K562 (cell line): ENCODE measurements around the gene LMNA. TPM values are rescaled to one million over a fixed set of nuclear protein-coding genes. Genes with fewer than 3 reads are reported as not detected.

Experiments used
- ATAC-seq: fragments of 200-7000 bp; cut with Tn5 transposase; 3 replicates; pipeline ENCODE4 v1.9.1; 2020; ENCODE audit warnings: moderate library complexity
- BruUV-seq: library from RNA; stranded (reverse); fragments of 400-500 nt; replicated peaks from 2 replicates; lab custom pipeline; 2021; lab: Mats Ljungman, UMichigan
- CTCF ChIA-PET: fragments of 300-600 bp; formaldehyde crosslinking; extraction: SDS; loops from one replicate; lab custom pipeline; 2021; ENCODE audit warnings: low intra/inter-chr PET ratio; lab: Yijun Ruan, JAX
- POLR2A ChIA-PET: fragments of 300-600, 350-650 bp; sonication (Branson Sonifier 250); formaldehyde crosslinking; extraction: SDS; loops from one replicate; lab custom pipeline; 2021; ENCODE audit warnings: antibody characterized with exemption, inconsistent platforms; lab: Yijun Ruan, JAX
- DNase-seq, 4 experiments: peaks; one replicate each; pipeline versions ENCODE4 v3.0.0 to v3.0.0-alpha.2; 2011 to 2018; ENCODE audit warnings: low spot score in 3 of 4, mixed read lengths in 3 of 4; ENCODE audit errors: extremely low read depth in 1 of 4
- FAIRE-seq: peaks from 2 replicates; lab custom pipeline; 2011; peaks lifted over from hg19 to GRCh38; lab: Jason Lieb, UNC
- H2AFZ ChIP-seq: 2 replicates; pipeline ENCODE4 v1.6.0; 2011; ENCODE audit warnings: low read depth, low read length, control low read depth, inconsistent platforms
- H3K27ac ChIP-seq: fragments of 200-600 bp; 3 replicates; pipeline ENCODE4 v1.8.0; 2011; ENCODE audit warnings: low read depth, mild to moderate bottlenecking, control low read depth, inconsistent platforms, low read length, moderate library complexity, mixed read lengths; ENCODE audit errors: extremely low read depth
- H3K27me3 ChIP-seq, 2 experiments: fragments of 300-600 bp in 1 of 2; 2 replicates in 1 of 2; 3 replicates in 1 of 2; pipeline versions ENCODE4 v1.6.0 to v1.8.0; 2011; ENCODE audit warnings: inconsistent platforms in 2 of 2, low read length in 2 of 2, mild to moderate bottlenecking in 1 of 2, mixed read lengths in 1 of 2, moderate library complexity in 1 of 2; ENCODE audit not compliant: control insufficient read depth in 2 of 2, insufficient read depth in 2 of 2
- H3K36me3 ChIP-seq: fragments of 300-600 bp; 3 replicates; pipeline ENCODE4 v1.8.0; 2011; ENCODE audit warnings: mild to moderate bottlenecking, low read length, inconsistent platforms; ENCODE audit not compliant: control insufficient read depth, insufficient read depth
- H3K4me1 ChIP-seq, 2 experiments: fragments of 200-600 bp in 1 of 2; replicated peaks in 1 of 2; 2 replicates in 1 of 2; 3 replicates in 1 of 2; pipeline versions ENCODE4 v1.5.1 to v1.8.0; 2011; ENCODE audit warnings: inconsistent platforms in 2 of 2, low read length in 2 of 2, mild to moderate bottlenecking in 1 of 2, mixed read lengths in 1 of 2, moderate library complexity in 1 of 2; ENCODE audit not compliant: control insufficient read depth in 2 of 2, insufficient read depth in 2 of 2
- H3K4me2 ChIP-seq: 2 replicates; pipeline ENCODE4 v1.6.1; 2011; ENCODE audit warnings: low read length, control low read depth, inconsistent platforms, mixed read lengths; ENCODE audit not compliant: insufficient read depth
- H3K4me3 ChIP-seq: fragments of 200-600 bp; sonication (generic), shearing (Covaris generic); 2 replicates; pipeline ENCODE4 v1.5.1; 2016; ENCODE audit warnings: control low read depth, inconsistent platforms
- H3K79me2 ChIP-seq: fragments of 200-600 bp; 3 replicates; pipeline ENCODE4 v1.8.0; 2011; ENCODE audit warnings: low read length, inconsistent platforms; ENCODE audit not compliant: control insufficient read depth, insufficient read depth
- H3K9ac ChIP-seq, 2 experiments: 2 replicates each; pipeline versions ENCODE4 v1.6.0 to v1.6.1; 2011; ENCODE audit warnings: low read depth in 2 of 2, low read length in 2 of 2, control low read depth in 1 of 2, inconsistent platforms in 1 of 2, mild to moderate bottlenecking in 1 of 2, mixed read lengths in 1 of 2; ENCODE audit not compliant: insufficient read depth in 1 of 2
- H3K9me1 ChIP-seq: one replicate; pipeline ENCODE4 v1.6.0; 2011; ENCODE audit warnings: inconsistent platforms, mild to moderate bottlenecking, low read length, moderate library complexity; ENCODE audit not compliant: control insufficient read depth, insufficient read depth
- H3K9me3 ChIP-seq: replicated peaks from 2 replicates; pipeline ENCODE4 v1.5.1; 2011; ENCODE audit warnings: low read depth, low read length, inconsistent platforms; ENCODE audit not compliant: control insufficient read depth, insufficient read depth
- H4K20me1 ChIP-seq: replicated peaks from 2 replicates; pipeline ENCODE4 v1.6.1; 2011; ENCODE audit warnings: low read length, inconsistent platforms, mixed read lengths; ENCODE audit not compliant: control insufficient read depth, insufficient read depth
- BCL6 ChIP-seq: fragments of 250-450 bp; sonication (Bioruptor Pico); IDR thresholded peaks from 2 replicates; pipeline ENCODE4 v1.4.0; 2020
- HDGF ChIP-seq: fragments of 450-650 bp; IDR thresholded peaks from 2 replicates; pipeline ENCODE4 v1.6.1; 2016
- MYC ChIP-seq, 2 experiments: fragments of 250-450 bp in 1 of 2; sonication (Bioruptor Pico) in 1 of 2; IDR thresholded peaks; 2 replicates each; pipeline versions ENCODE4 v1.5.1 to v1.6.1; 2012 to 2021; ENCODE audit warnings: low read depth in 2 of 2, borderline replicate concordance in 1 of 2, improper control_type of control experiment in 1 of 2, low read length in 1 of 2, mild to moderate bottlenecking in 1 of 2, moderate library complexity in 1 of 2
- SPI1 ChIP-seq: IDR thresholded peaks from 2 replicates; pipeline ENCODE4 v1.6.1; 2011; ENCODE audit warnings: low read depth, low read length, control low read depth, borderline replicate concordance
- ZBTB9 ChIP-seq: fragments of 450-650 bp; formaldehyde crosslinking; IDR thresholded peaks from 2 replicates; pipeline ENCODE4 v1.4.0; 2020; ENCODE audit warnings: mild to moderate bottlenecking, moderate library complexity
- ZNF324 ChIP-seq: fragments of 250-450 bp; sonication (Bioruptor Pico); IDR thresholded peaks from 2 replicates; pipeline ENCODE4 v1.4.0; 2020; ENCODE audit warnings: mild to moderate bottlenecking
- WGBS: fragments of 100-300 bp; shearing (Covaris generic); methylation state at CpG from one replicate; pipeline ENCODE4 v1.1.6; 2016; ENCODE audit warnings: low coverage, mixed read lengths; ENCODE audit not compliant: insufficient coverage; ENCODE audit errors: missing lambda C conversion rate; 5-methylcytosine and 5-hydroxymethylcytosine counted together
- in situ Hi-C: fragments of 300-500 bp; cut with MboI; formaldehyde crosslinking; loops from 4 replicates; pipeline ENCODE4 v1.15.0; 2018; ENCODE audit warnings: inconsistent platforms, mixed read lengths
- intact Hi-C: fragments of 100-400 bp; cut with micrococcal nuclease; formaldehyde crosslinking; loops from 2 replicates; pipeline ENCODE4 v1.14.2; 2022
- polyA plus RNA-seq, 8 experiments: library from polyadenylated mRNA; depleted of rRNA in 4 of 8; stranded (reverse) in 5 of 8; unstranded in 3 of 8; fragments of >200 nt; fragmentation: Nextera tagmentation in 2 of 8; fragmentation: Illumina TruSeq in 1 of 8; extraction: Ambion mirVana in 2 of 8; extraction: Trizol in 1 of 8; gene quantifications; 2 replicates each; pipeline versions ENCODE4 v1.2.1 to v1.2.3, GENCODE V29; 2011 to 2014; ENCODE audit warnings: inconsistent platforms in 1 of 8, missing spikeins in 1 of 8
- total RNA-seq, 7 experiments: library from RNA; depleted of rRNA in 6 of 7; stranded (reverse); fragments of >200 nt in 6 of 7; fragmentation: Illumina TruSeq in 2 of 7; extraction: Trizol in 2 of 7; gene quantifications; 2 replicates each; pipeline versions ENCODE4 v1.2.1 to v1.2.3, GENCODE V29; 2011 to 2021; ENCODE audit warnings: low replicate concordance in 1 of 7

Gene LMNA
- total and polyA plus RNA-seq, 9 of the 15 experiments (the other 6 are each of a cell fraction or from before 2014, with no cell fraction given) = 1.00 to 347 (median 88.2) TPM

DNA sequence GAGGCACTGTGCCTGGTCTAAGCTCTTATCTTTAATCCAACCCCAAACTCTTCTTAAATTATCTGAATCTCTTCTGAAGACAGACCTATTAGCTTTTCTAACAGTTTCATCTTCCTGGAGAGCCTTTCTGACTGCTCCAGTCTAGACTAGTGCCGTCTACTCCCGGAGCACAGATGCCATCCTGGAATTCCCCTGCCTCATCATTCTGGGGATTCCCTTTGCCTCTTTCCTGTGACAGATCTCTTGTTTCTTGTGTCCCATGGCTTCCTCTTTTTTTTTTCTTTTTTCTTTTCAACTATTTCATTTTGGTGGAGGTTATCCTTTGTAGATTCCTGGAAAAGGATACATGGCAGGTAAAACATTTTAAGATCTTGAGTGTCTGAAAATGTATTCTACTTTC is 50.6 kb downstream of the LMNA start:
- POLR2A ChIA-PET = interaction anchor here (1.0 to 2.0 kb wide), 4 partner anchors 8 to 48 kb away, joined by 3 to 8 read pairs (median 5); partner anchors contain the start of gene PMF1
- FAIRE-seq = no peak
- ATAC-seq = no peak
- CTCF ChIA-PET = no interaction called here
- intact Hi-C loops = no loop called here
- in situ Hi-C loops = no loop called here
- TF ChIP-seq ZNF324 (CRISPR knock-in tag) (no peak), SPI1 (0 out of 2 replicates have a peak, but pooled peaks have one; percentile 31)
- no peak overlapping the region for H3K9ac ChIP-seq
- H2AFZ ChIP-seq = no peak overlapping the region
- WGBS = 88% methylated on average over 2 of the region's 2 CpGs
- peaks cover 16 to 22% of the 10 kb centered on the region in 2 experiments for H3K4me1 ChIP-seq
- no peaks in the 10 kb centered on the region for H3K27me3 ChIP-seq
- no peaks in the 10 kb centered on the region for H3K9me1 ChIP-seq
- H3K4me3 ChIP-seq = no peak overlapping the region
- H3K4me2 ChIP-seq = no peak overlapping the region
- DNase-seq = no peak
- no peaks in the 10 kb centered on the region for H3K36me3 ChIP-seq
- no peaks in the 10 kb centered on the region for H3K9me3 ChIP-seq
- no peaks in the 10 kb centered on the region for H4K20me1 ChIP-seq
- no peaks in the 10 kb centered on the region for H3K79me2 ChIP-seq
- no TSS peak for BruUV-seq
- no peak overlapping the region for H3K27ac ChIP-seq

DNA sequence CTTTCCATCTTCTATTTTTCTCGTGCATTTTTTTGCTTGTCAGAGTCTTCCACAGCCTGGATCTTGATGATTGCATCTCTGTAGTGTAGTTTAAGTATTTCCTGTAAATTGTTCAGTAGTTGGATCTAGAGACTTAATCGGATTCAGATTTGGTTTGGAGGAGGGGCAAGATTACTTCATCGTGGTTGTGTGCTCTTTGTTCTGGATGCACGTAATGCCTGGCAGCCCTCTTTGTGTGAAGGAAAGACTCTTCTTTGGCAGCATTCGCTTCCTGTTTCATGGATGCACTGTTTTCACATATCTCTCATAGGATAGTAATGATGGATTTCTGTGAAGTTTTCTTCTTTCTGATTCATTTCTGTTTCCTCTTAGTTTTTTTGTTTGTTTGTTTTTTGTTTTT is 53.0 kb downstream of the LMNA start:
- ChIA-PET CTCF (no interaction called here), POLR2A (no interaction called here)
- Histone ChIP-seq H3K27me3 (no peaks in the 10 kb centered on the region), H3K36me3 (no peaks in the 10 kb centered on the region), H3K27ac (no peak overlapping the region), H4K20me1 (no peaks in the 10 kb centered on the region), H3K4me3 (no peak overlapping the region), H3K9ac (no peak overlapping the region), H3K9me3 (no peaks in the 10 kb centered on the region), H3K79me2 (no peaks in the 10 kb centered on the region), H3K4me1 (peaks cover 3% of the 10 kb centered on the region in 2 experiments; a peak in 3 of 5 replicates), H2AFZ (no peak overlapping the region), H3K9me1 (no peaks in the 10 kb centered on the region), H3K4me2 (no peak overlapping the region)
- WGBS = 33% methylated on average over 5 of the region's 5 CpGs
- no TSS peak for BruUV-seq
- in situ Hi-C loops = no loop called here
- TF ChIP-seq ZBTB9 (CRISPR knock-in tag) (no peak), MYC (IDR thresholded peaks at IDR 0.05; ENCODE audit: low read depth, low read length) (no peak), MYC (CRISPR knock-in tag; IDR thresholded peaks at IDR 0.05; ENCODE audit: borderline replicate concordance, low read depth) (no peak), HDGF (no peak), BCL6 (CRISPR knock-in tag) (no peak)
- ATAC-seq (no peak), DNase-seq (no peak), FAIRE-seq (no peak)
- intact Hi-C loops = no loop called here
